Kidney (tissue), 14 donors: ENCODE data around the gene AUTS2. TPM values are rescaled to one million over a fixed set of nuclear protein-coding genes. Genes with fewer than 3 reads are reported as not detected.
A peak's percentile ranks its signal among the peaks of the same experiment; 100 is the strongest.

ENCODE experiments used
- DNase-seq, 5 donors: peaks; one replicate each; pipeline ENCODE4 v3.0.0-alpha.2; 2013 to 2020
- FAIRE-seq: peaks from 2 replicates; lab custom pipeline; 2012; peaks lifted over from hg19 to GRCh38; lab: Jason Lieb, UNC
- H3K27ac ChIP-seq, 2 donors: one replicate each; pipeline ENCODE4 v1.7.0; 2013; ENCODE audit warnings: low read depth in 2 of 2, low read length in 2 of 2, inconsistent platforms in 1 of 2
- H3K27me3 ChIP-seq: one replicate; pipeline ENCODE4 v1.7.1; 2013; ENCODE audit warnings: low read length, inconsistent platforms; ENCODE audit not compliant: control insufficient read depth, insufficient read depth
- H3K36me3 ChIP-seq, 3 donors: one replicate each; pipeline versions ENCODE4 v1.7.0 to v1.7.1; 2013; ENCODE audit warnings: low read length in 3 of 3, control low read depth in 1 of 3, inconsistent platforms in 1 of 3; ENCODE audit not compliant: insufficient read depth in 3 of 3, control insufficient read depth in 2 of 3
- H3K4me1 ChIP-seq, 3 donors: one replicate each; pipeline versions ENCODE4 v1.7.0 to v1.7.1; 2013; ENCODE audit warnings: low read length in 3 of 3, inconsistent platforms in 1 of 3, low read depth in 1 of 3; ENCODE audit not compliant: control insufficient read depth in 2 of 3, insufficient read depth in 2 of 3
- H3K4me3 ChIP-seq, 3 donors: one replicate each; pipeline versions ENCODE4 v1.7.0 to v1.8.1; 2013; ENCODE audit warnings: low read length in 3 of 3, control low read depth in 1 of 3, inconsistent platforms in 1 of 3
- H3K9ac ChIP-seq, 3 donors: one replicate each; pipeline versions ENCODE4 v1.7.0 to v1.7.1; 2013; ENCODE audit warnings: low read length in 3 of 3, control low read depth in 1 of 3, inconsistent platforms in 1 of 3
- H3K9me3 ChIP-seq, 3 donors: one replicate each; pipeline versions ENCODE4 v1.7.0 to v1.7.1; 2013; ENCODE audit warnings: low read length in 3 of 3, control low read depth in 1 of 3, inconsistent platforms in 1 of 3; ENCODE audit not compliant: control insufficient read depth in 2 of 3, insufficient read depth in 1 of 3
- intact Hi-C: fragments of 100-400 bp; cut with DNase I; formaldehyde crosslinking; loops from one replicate; pipeline ENCODE4 v1.11.1; 2022
- polyA plus RNA-seq: library from polyadenylated mRNA; stranded (reverse); fragments of 350-450 nt; fragmentation: Illumina TruSeq; extraction: RNeasy Lipid Tissue Mini Kit (QIAGEN cat#74804); gene quantifications from one replicate; pipeline ENCODE4 v1.2.3, GENCODE V29; 2014; ENCODE audit warnings: low read depth, low replicate concordance; ENCODE audit not compliant: insufficient read depth
- total RNA-seq: library from RNA; stranded (reverse); fragmentation: NEBNext Ultra II Directional; extraction: Animal tissue kit (Norgen Biotek cat#: 25700); gene quantifications from one replicate; pipeline ENCODE4 v1.2.1, GENCODE V29; 2021
- TF ChIP-seq, protein P1 (sequence below): IDR thresholded peaks from 3 replicates; pipeline ENCODE4 v1.5.1; 2012; ENCODE audit warnings: mild to moderate bottlenecking, moderate library complexity, borderline replicate concordance; ENCODE audit not compliant: insufficient read depth; ENCODE audit errors: extremely low read depth
- donor health status: control.
- donor health status: control.
- donor health status: control.
- donor health status: control.
- donor health status: control.
- donor health status: DM: yes; HTN: yes; CAD: no.
- donor health status: Normal renal cell carcinoma (clear cell type).

Gene AUTS2
- total and polyA plus RNA-seq, 2 donors from 2014 or later, result 5.2 to 33.8 TPM

GRCh38 chr7:69622960-69623359 lies 24.7 kb downstream of the AUTS2 start:
- TF ChIP-seq, protein P1, sequence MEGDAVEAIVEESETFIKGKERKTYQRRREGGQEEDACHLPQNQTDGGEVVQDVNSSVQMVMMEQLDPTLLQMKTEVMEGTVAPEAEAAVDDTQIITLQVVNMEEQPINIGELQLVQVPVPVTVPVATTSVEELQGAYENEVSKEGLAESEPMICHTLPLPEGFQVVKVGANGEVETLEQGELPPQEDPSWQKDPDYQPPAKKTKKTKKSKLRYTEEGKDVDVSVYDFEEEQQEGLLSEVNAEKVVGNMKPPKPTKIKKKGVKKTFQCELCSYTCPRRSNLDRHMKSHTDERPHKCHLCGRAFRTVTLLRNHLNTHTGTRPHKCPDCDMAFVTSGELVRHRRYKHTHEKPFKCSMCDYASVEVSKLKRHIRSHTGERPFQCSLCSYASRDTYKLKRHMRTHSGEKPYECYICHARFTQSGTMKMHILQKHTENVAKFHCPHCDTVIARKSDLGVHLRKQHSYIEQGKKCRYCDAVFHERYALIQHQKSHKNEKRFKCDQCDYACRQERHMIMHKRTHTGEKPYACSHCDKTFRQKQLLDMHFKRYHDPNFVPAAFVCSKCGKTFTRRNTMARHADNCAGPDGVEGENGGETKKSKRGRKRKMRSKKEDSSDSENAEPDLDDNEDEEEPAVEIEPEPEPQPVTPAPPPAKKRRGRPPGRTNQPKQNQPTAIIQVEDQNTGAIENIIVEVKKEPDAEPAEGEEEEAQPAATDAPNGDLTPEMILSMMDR, result no peak
- H3K9ac ChIP-seq, result no peak overlapping the region
- no peak overlapping the region for H3K4me3 ChIP-seq
- no peaks in the 10 kb centered on the region for H3K36me3 ChIP-seq
- H3K27ac ChIP-seq, result no peak overlapping the region
- no peaks in the 10 kb centered on the region for H3K4me1 ChIP-seq
- FAIRE-seq (no peak), DNase-seq (peak in 2 of 5 donors; percentile 35 to 40)
- no peaks in the 10 kb centered on the region for H3K27me3 ChIP-seq
- intact Hi-C loops, result no loop called here
- no peaks in the 10 kb centered on the region for H3K9me3 ChIP-seq

GRCh38 chr7:69624435-69625230 lies 26.4 kb downstream of the AUTS2 start:
- intact Hi-C loops, result no loop called here
- H3K27ac ChIP-seq, result no peak overlapping the region
- TF ChIP-seq, protein P1, result no peak
- no peak overlapping the region for H3K9ac ChIP-seq
- DNase-seq, result no peak
- H3K4me3 ChIP-seq, result no peak overlapping the region
- no peaks in the 10 kb centered on the region for H3K9me3 ChIP-seq
- no peaks in the 10 kb centered on the region for H3K27me3 ChIP-seq
- no peaks in the 10 kb centered on the region for H3K36me3 ChIP-seq
- no peak for FAIRE-seq
- H3K4me1 ChIP-seq, result no peaks in the 10 kb centered on the region

- TF ChIP-seq, protein P1, result no peak
- Histone ChIP-seq H3K9ac (no peak overlapping the region), H3K36me3 (no peaks in the 10 kb centered on the region), H3K4me1 (no peaks in the 10 kb centered on the region), H3K9me3 (no peaks in the 10 kb centered on the region), H3K27ac (no peak overlapping the region), H3K27me3 (no peaks in the 10 kb centered on the region), H3K4me3 (no peak overlapping the region)
- FAIRE-seq, result no peak
- no peak for DNase-seq
- intact Hi-C loops, result no loop called here
Measured at GRCh38 chr7:69625238-69625637, 27.0 kb downstream of the AUTS2 start.

GRCh38 chr7:69625798-69626197 lies 27.5 kb downstream of the AUTS2 start:
- Histone ChIP-seq H3K4me3 (no peak overlapping the region), H3K9ac (no peak overlapping the region), H3K27ac (no peak overlapping the region), H3K27me3 (no peaks in the 10 kb centered on the region), H3K4me1 (no peaks in the 10 kb centered on the region), H3K36me3 (no peaks in the 10 kb centered on the region), H3K9me3 (no peaks in the 10 kb centered on the region)
- intact Hi-C loops, result no loop called here
- FAIRE-seq, result no peak
- TF ChIP-seq, protein P1, result no peak
- DNase-seq, result no peak
